PC-9 (cell line): ENCODE data around the gene EPHB4. TPM values are rescaled to one million over a fixed set of nuclear protein-coding genes. Genes with fewer than 3 reads are reported as not detected.

Experiments used
- BruUV-seq: library from RNA; stranded (reverse); fragments of 400-500 nt; replicated peaks from 2 replicates; lab custom pipeline; 2021; lab: Mats Ljungman, UMichigan
- CTCF ChIA-PET: fragments of 300-600 bp; sonication (Branson Sonifier 250); formaldehyde crosslinking; loops from one replicate; lab custom pipeline; 2022; ENCODE audit warnings: antibody characterized with exemption; lab: Charles Lee
- POLR2A ChIA-PET: fragments of 300-600 bp; sonication (Branson Sonifier 250); formaldehyde crosslinking; loops from one replicate; lab custom pipeline; 2022; ENCODE audit warnings: antibody characterized with exemption; ENCODE audit not compliant: unreplicated experiment; lab: Charles Lee
- DNase-seq, 2 experiments: peaks; one replicate each; pipeline versions ENCODE4 v3.0.0 to v3.0.0-alpha.2; 2015 to 2022; ENCODE audit warnings: mixed read lengths in 1 of 2
- H2AFZ ChIP-seq: fragments of 200-600 bp; sonication (generic); 2 replicates; pipeline ENCODE4 v1.8.1; 2017; ENCODE audit warnings: antibody characterized with exemption
- H3F3A ChIP-seq: fragments of 200-600 bp; sonication (generic); 2 replicates; pipeline ENCODE4 v1.8.1; 2017; ENCODE audit warnings: antibody characterized with exemption, mild to moderate bottlenecking, low read depth; ENCODE audit not compliant: insufficient read depth
- H3K27ac ChIP-seq: fragments of 200-600 bp; sonication (generic); 2 replicates; pipeline ENCODE4 v1.6.1; 2016; ENCODE audit warnings: mixed run types
- H3K27me3 ChIP-seq: fragments of 200-600 bp; sonication (generic); 2 replicates; pipeline ENCODE4 v1.6.1; 2016; ENCODE audit warnings: low read depth, mixed run types; ENCODE audit not compliant: insufficient read depth
- H3K36me3 ChIP-seq: fragments of 200-600 bp; sonication (generic); 2 replicates; pipeline ENCODE4 v1.6.1; 2016; ENCODE audit warnings: low read depth, mixed run types
- H3K4me1 ChIP-seq: fragments of 200-600 bp; sonication (generic); replicated peaks from 2 replicates; pipeline ENCODE4 v1.6.1; 2016; ENCODE audit warnings: mixed run types; ENCODE audit not compliant: insufficient read depth
- H3K4me2 ChIP-seq: fragments of 200-600 bp; sonication (generic); 2 replicates; pipeline ENCODE4 v1.6.1; 2017; ENCODE audit warnings: mixed run types
- H3K4me3 ChIP-seq: fragments of 200-600 bp; sonication (generic); 2 replicates; pipeline ENCODE4 v1.6.1; 2016; ENCODE audit warnings: mixed run types
- H3K79me2 ChIP-seq: fragments of 200-600 bp; sonication (generic); 2 replicates; pipeline ENCODE4 v1.6.1; 2017; ENCODE audit warnings: low read depth, mixed run types
- H3K9me2 ChIP-seq: fragments of 200-600 bp; sonication (generic); 2 replicates; pipeline ENCODE4 v1.8.1; 2017; ENCODE audit warnings: mild to moderate bottlenecking; ENCODE audit not compliant: insufficient read depth
- H3K9me3 ChIP-seq: fragments of 200-600 bp; sonication (generic); 2 replicates; pipeline ENCODE4 v1.8.1; 2016; ENCODE audit warnings: low read depth; ENCODE audit not compliant: insufficient read depth
- H4K20me1 ChIP-seq: fragments of 200-600 bp; sonication (generic); 2 replicates; pipeline ENCODE4 v1.8.1; 2017; ENCODE audit not compliant: insufficient read depth
- EZH2 ChIP-seq: fragments of 200-600 bp; sonication (generic); IDR thresholded peaks from 2 replicates; pipeline ENCODE4 v1.8.0; 2017; ENCODE audit warnings: antibody characterized with exemption, low read depth
- intact Hi-C: fragments of 100-400 bp; cut with micrococcal nuclease; formaldehyde crosslinking; loops from one replicate; pipeline ENCODE4 v1.10.0; 2022; ENCODE audit not compliant: unreplicated experiment
- total RNA-seq: library from RNA; stranded (reverse); gene quantifications from 2 replicates; pipeline ENCODE4 v1.2.3, GENCODE V29; 2021
- TF ChIP-seq, protein P1 (sequence below): fragments of 200-600 bp; sonication (generic); conservative IDR thresholded peaks from 2 replicates; pipeline ENCODE4 v1.6.1; 2017; ENCODE audit warnings: mixed run types, antibody characterized with exemption, mild to moderate bottlenecking, moderate library complexity

Gene EPHB4
- total RNA-seq, 1 experiment from 2014 or later, result 79.4 TPM

DNA sequence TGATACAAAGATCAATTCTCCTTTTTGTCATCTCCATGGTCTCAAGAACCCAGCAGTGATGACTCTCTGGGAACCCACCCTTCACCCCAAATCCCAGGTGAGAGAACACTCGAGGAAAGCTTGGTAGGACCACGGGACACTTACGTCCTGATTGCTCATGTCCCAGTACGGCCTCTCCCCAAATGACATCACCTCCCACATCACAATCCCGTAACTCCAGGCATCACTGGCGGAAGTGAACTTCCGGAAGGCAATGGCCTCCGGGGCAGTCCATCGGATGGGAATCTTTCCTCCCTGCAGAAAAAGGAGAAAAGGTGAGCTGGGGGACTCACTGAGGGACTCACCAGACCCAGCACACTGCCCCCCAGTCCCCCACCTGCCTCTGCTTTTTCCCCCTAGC, 21.0 kb downstream of the EPHB4 start:
- ChIA-PET CTCF (interaction anchor here (0.6 kb wide), 1 partner anchor 255 kb away, joined by 12 read pairs; no protein-coding TSS in a partner anchor), POLR2A (no interaction called here)
- H3K4me2 ChIP-seq, result no peak overlapping the region
- H3F3A ChIP-seq, result peaks cover 23% of the 10 kb centered on the region
- no peaks in the 10 kb centered on the region for H3K79me2 ChIP-seq
- no peak overlapping the region for H2AFZ ChIP-seq
- no peaks in the 10 kb centered on the region for H3K27me3 ChIP-seq
- no peaks in the 10 kb centered on the region for H4K20me1 ChIP-seq
- intact Hi-C loops, result no loop called here
- H3K4me3 ChIP-seq, result no peak overlapping the region
- H3K9me2 ChIP-seq, result no peaks in the 10 kb centered on the region
- no peaks in the 10 kb centered on the region for H3K9me3 ChIP-seq
- H3K27ac ChIP-seq, result no peak overlapping the region
- no peak for DNase-seq
- no TSS peak for BruUV-seq
- TF ChIP-seq EZH2, result no peak
- TF ChIP-seq, protein P1, sequence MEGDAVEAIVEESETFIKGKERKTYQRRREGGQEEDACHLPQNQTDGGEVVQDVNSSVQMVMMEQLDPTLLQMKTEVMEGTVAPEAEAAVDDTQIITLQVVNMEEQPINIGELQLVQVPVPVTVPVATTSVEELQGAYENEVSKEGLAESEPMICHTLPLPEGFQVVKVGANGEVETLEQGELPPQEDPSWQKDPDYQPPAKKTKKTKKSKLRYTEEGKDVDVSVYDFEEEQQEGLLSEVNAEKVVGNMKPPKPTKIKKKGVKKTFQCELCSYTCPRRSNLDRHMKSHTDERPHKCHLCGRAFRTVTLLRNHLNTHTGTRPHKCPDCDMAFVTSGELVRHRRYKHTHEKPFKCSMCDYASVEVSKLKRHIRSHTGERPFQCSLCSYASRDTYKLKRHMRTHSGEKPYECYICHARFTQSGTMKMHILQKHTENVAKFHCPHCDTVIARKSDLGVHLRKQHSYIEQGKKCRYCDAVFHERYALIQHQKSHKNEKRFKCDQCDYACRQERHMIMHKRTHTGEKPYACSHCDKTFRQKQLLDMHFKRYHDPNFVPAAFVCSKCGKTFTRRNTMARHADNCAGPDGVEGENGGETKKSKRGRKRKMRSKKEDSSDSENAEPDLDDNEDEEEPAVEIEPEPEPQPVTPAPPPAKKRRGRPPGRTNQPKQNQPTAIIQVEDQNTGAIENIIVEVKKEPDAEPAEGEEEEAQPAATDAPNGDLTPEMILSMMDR, result no peak
- H3K4me1 ChIP-seq, result peaks cover 26% of the 10 kb centered on the region
- H3K36me3 ChIP-seq, result no peaks in the 10 kb centered on the region

DNA sequence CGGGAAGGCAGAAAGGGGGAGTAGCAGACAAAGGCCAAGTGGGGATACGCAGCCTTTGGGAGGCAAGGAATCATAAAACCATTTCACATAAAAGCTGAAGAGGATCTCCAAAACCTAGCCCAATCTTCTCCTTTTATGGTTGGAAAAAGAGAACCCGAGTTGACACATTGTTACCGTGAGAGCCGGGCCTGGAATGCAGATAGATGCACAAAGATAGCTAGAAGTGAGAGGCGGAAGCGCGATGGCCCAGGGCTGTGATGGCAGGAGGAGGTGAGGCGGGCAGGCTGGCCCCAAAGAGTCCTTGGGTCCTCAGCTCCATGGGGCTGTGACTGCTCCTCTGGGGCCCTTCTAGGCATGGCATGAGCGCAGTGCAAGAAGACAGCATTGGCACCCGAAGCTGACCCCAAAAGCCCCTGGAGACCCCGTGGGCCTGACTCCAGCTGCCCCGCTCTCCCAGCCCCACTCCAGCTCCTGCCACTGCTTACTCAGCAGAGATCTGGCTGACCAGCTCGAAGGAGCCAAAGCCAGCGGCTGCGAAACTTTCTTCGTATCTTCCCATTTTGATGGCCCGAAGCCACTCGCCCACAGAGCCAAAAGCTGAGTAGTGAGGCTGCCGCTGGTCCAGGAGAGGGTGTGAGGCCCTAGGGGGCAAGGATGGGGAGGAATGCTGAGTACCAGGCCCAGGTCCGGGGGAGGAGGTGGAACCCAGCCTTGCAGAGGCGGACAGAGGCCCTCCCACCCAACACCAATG, 22.5 kb downstream of the EPHB4 start:
- no peak for TF ChIP-seq EZH2
- TF ChIP-seq, protein P1, result no peak
- Histone ChIP-seq H3K4me3 (no peak overlapping the region), H3K9me3 (no peaks in the 10 kb centered on the region), H2AFZ (no peak overlapping the region), H3F3A (peaks cover 24% of the 10 kb centered on the region), H4K20me1 (no peaks in the 10 kb centered on the region), H3K27ac (no peak overlapping the region), H3K9me2 (no peaks in the 10 kb centered on the region), H3K4me2 (no peak overlapping the region), H3K4me1 (peaks cover 40% of the 10 kb centered on the region), H3K27me3 (no peaks in the 10 kb centered on the region), H3K79me2 (no peaks in the 10 kb centered on the region), H3K36me3 (no peaks in the 10 kb centered on the region)
- no peak for DNase-seq
- intact Hi-C loops, result loop anchor here (5.0 kb wide), 3 partner anchors 78 to 98 kb away; partner anchors contain the start of gene POP7
- CTCF ChIA-PET, result interaction anchor here (0.6 kb wide), 1 partner anchor 22 kb away, joined by 3 read pairs; the partner anchor contains the start of gene EPHB4
- no TSS peak for BruUV-seq
- POLR2A ChIA-PET, result no interaction called here

DNA sequence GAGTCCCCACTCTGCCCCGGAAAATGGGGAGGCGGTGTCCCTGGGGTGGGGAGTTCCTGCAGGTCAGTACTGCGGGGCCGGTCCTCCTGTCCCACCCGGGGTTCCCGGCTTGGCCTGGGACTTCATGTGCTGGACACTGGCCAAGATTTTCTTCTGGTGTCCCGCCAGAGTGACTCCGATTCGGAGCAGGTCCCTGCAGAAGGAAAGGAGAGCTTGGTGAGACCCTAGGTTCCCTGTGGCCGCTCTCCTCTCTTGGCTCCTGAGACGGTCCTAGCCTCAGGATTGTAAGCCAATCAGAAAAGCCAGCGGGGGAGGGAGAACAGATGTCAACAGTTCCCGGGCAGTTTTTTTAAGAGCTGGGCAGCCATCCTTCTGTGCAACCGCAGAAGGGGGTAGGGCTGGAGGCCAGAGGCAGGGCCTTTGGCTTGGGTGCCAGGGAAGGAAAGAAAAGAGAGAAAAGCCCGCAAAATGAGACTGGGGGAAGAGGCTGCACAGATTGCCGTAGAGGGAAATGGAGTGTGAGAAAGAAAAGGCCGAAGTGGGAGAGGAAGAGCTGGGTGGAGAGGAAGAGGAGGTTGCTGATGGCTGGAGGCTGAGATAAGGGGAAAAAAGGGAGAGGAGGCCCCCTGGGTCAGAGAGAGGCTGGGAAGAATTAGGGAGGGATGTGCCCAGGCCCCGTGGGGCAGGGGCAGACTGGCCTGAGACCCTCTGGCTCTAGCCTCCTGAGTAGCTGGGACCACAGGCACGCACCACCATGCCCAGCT, 23.7 kb downstream of the EPHB4 start:
- Histone ChIP-seq H3K36me3 (no peaks in the 10 kb centered on the region), H3K4me3 (no peak overlapping the region), H3K27me3 (no peaks in the 10 kb centered on the region), H3F3A (peaks cover 24% of the 10 kb centered on the region), H3K9me2 (no peaks in the 10 kb centered on the region), H3K27ac (0 out of 2 replicates have a peak overlapping the region, but pooled peaks have one; percentile 67), H3K4me1 (peaks cover 52% of the 10 kb centered on the region), H2AFZ (no peak overlapping the region), H3K79me2 (no peaks in the 10 kb centered on the region), H3K9me3 (no peaks in the 10 kb centered on the region), H3K4me2 (peak overlapping the region; percentile 75), H4K20me1 (no peaks in the 10 kb centered on the region)
- BruUV-seq, result no TSS peak
- CTCF ChIA-PET, result interaction anchor here (0.6 to 0.9 kb wide), 2 partner anchors 97 to 298 kb away, joined by 3 to 5 read pairs; partner anchors contain the start of gene POP7
- no peak for TF ChIP-seq EZH2
- TF ChIP-seq, protein P1, result no peak
- intact Hi-C loops, result loop anchor here (5.0 kb wide), 3 partner anchors 76 to 96 kb away; partner anchors contain the start of gene POP7
- DNase-seq, result peak in 1 of 2 experiments; percentile 76
- POLR2A ChIA-PET, result interaction anchor here (0.6 to 0.7 kb wide), 3 partner anchors 24 to 98 kb away, joined by 3 to 8 read pairs (median 5); partner anchors contain the start of genes EPHB4, POP7 and UFSP1
